Astrocyte (in vitro differentiated cells and primary cell): ENCODE results near the gene RNF34. TPM values are rescaled to one million over a fixed set of nuclear protein-coding genes. Genes with fewer than 3 reads are reported as not detected.

Experiments used
- DNase-seq: peaks from one replicate; pipeline ENCODE4 v3.0.0-alpha.2; 2010; ENCODE audit warnings: low read depth
- FAIRE-seq: peaks from 2 replicates; lab custom pipeline; 2011; peaks lifted over from hg19 to GRCh38; lab: Jason Lieb, UNC
- H2AFZ ChIP-seq: 2 replicates; pipeline ENCODE4 v1.6.0; 2012; ENCODE audit warnings: low read depth, low read length, inconsistent platforms
- H3K27ac ChIP-seq: 2 replicates; pipeline ENCODE4 v1.5.1; 2011; ENCODE audit warnings: low read depth, low read length, inconsistent platforms
- H3K27me3 ChIP-seq: 2 replicates; pipeline ENCODE4 v1.6.0; 2011; ENCODE audit warnings: low read length, inconsistent platforms; ENCODE audit not compliant: insufficient read depth
- H3K36me3 ChIP-seq: 2 replicates; pipeline ENCODE4 v1.5.1; 2011; ENCODE audit warnings: low read length, inconsistent platforms; ENCODE audit not compliant: insufficient read depth
- H3K4me1 ChIP-seq: 2 replicates; pipeline ENCODE4 v1.5.1; 2011; ENCODE audit warnings: low read length, inconsistent platforms; ENCODE audit not compliant: insufficient read depth
- H3K4me2 ChIP-seq: 2 replicates; pipeline ENCODE4 v1.6.0; 2012; ENCODE audit warnings: low read length, inconsistent platforms
- H3K4me3 ChIP-seq: 2 replicates; pipeline ENCODE4 v1.5.1; 2011; ENCODE audit warnings: low read depth, mild to moderate bottlenecking, low read length, inconsistent platforms; ENCODE audit not compliant: insufficient read depth
- H3K79me2 ChIP-seq: 2 replicates; pipeline ENCODE4 v1.6.0; 2012; ENCODE audit warnings: mild to moderate bottlenecking, low read length, inconsistent platforms; ENCODE audit not compliant: insufficient read depth
- H3K9ac ChIP-seq: 2 replicates; pipeline ENCODE4 v1.6.0; 2012; ENCODE audit warnings: mild to moderate bottlenecking, low read length, inconsistent platforms
- H3K9me3 ChIP-seq: 2 replicates; pipeline ENCODE4 v1.5.1; 2012; ENCODE audit warnings: low read depth, mild to moderate bottlenecking, low read length, inconsistent platforms; ENCODE audit not compliant: insufficient read depth
- H4K20me1 ChIP-seq: 2 replicates; pipeline ENCODE4 v1.6.0; 2012; ENCODE audit warnings: low read length, inconsistent platforms; ENCODE audit not compliant: insufficient read depth
- H3K27ac Mint-ChIP-seq: one replicate; pipeline ENCODE4 v1.8.0; 2021; ENCODE audit warnings: mild to moderate bottlenecking, mixed read lengths; ENCODE audit not compliant: unreplicated experiment
- H3K27me3 Mint-ChIP-seq: one replicate; pipeline ENCODE4 v1.8.0; 2021; ENCODE audit warnings: low read depth, mixed read lengths; ENCODE audit not compliant: unreplicated experiment
- H3K36me3 Mint-ChIP-seq: one replicate; pipeline ENCODE4 v1.8.0; 2021; ENCODE audit warnings: low read depth, mixed read lengths; ENCODE audit not compliant: unreplicated experiment
- H3K4me1 Mint-ChIP-seq: one replicate; pipeline ENCODE4 v1.8.0; 2021; ENCODE audit warnings: low read depth, mixed read lengths; ENCODE audit not compliant: unreplicated experiment
- H3K4me3 Mint-ChIP-seq: one replicate; pipeline ENCODE4 v1.8.0; 2021; ENCODE audit warnings: mild to moderate bottlenecking, moderate library complexity, mixed read lengths; ENCODE audit not compliant: unreplicated experiment
- H3K9me3 Mint-ChIP-seq: one replicate; pipeline ENCODE4 v1.8.0; 2021; ENCODE audit warnings: mild to moderate bottlenecking, mixed read lengths; ENCODE audit not compliant: unreplicated experiment
- CTCF ChIP-seq: IDR thresholded peaks from 2 replicates; pipeline ENCODE4 v1.5.1; 2011; ENCODE audit warnings: low read depth, mild to moderate bottlenecking, inconsistent platforms, low read length, moderate library complexity; ENCODE audit not compliant: insufficient read depth
- EZH2 ChIP-seq: IDR thresholded peaks from 2 replicates; pipeline ENCODE4 v1.6.1; 2012; ENCODE audit warnings: mild to moderate bottlenecking, low read length, inconsistent platforms; ENCODE audit not compliant: insufficient read depth
- total RNA-seq: library from RNA; stranded (reverse); gene quantifications from 2 replicates; pipeline ENCODE4 v1.2.1, GENCODE V29; 2021

RNF34 gene
- total RNA-seq, 1 donor from 2014 or later = 37.7 TPM

GRCh38 chr12:121427556-121428050 lies 27.7 kb downstream of the RNF34 start:
- Histone ChIP-seq H3K9me3 (no peaks in the 10 kb centered on the region), H2AFZ (no peak overlapping the region), H3K27ac (no peak overlapping the region), H3K4me3 (no peak overlapping the region), H4K20me1 (peaks cover 9% of the 10 kb centered on the region), H3K36me3 (peaks cover 65% of the 10 kb centered on the region), H3K79me2 (peaks cover 4% of the 10 kb centered on the region), H3K4me1 (no peaks in the 10 kb centered on the region), H3K4me2 (no peak overlapping the region), H3K27me3 (no peaks in the 10 kb centered on the region), H3K9ac (no peak overlapping the region)
- no peak for TF ChIP-seq EZH2
- no peak for TF ChIP-seq CTCF
- Mint-ChIP-seq H3K4me1 (no peaks in the 10 kb centered on the region), H3K9me3 (no peaks in the 10 kb centered on the region), H3K27me3 (no peaks in the 10 kb centered on the region), H3K27ac (no peak overlapping the region), H3K4me3 (no peak overlapping the region), H3K36me3 (peaks cover 28% of the 10 kb centered on the region)
- DNase-seq = no peak
- no peak for FAIRE-seq

GRCh38 chr12:121428883-121429282 lies 29.0 kb downstream of the RNF34 start:
- Histone ChIP-seq H4K20me1 (peaks cover 12% of the 10 kb centered on the region), H3K27ac (no peak overlapping the region), H3K4me3 (no peak overlapping the region), H3K9me3 (no peaks in the 10 kb centered on the region), H3K27me3 (no peaks in the 10 kb centered on the region), H2AFZ (no peak overlapping the region), H3K9ac (no peak overlapping the region), H3K79me2 (no peaks in the 10 kb centered on the region), H3K4me2 (no peak overlapping the region), H3K36me3 (peaks cover 60% of the 10 kb centered on the region), H3K4me1 (no peaks in the 10 kb centered on the region)
- Mint-ChIP-seq H3K27ac (no peak overlapping the region), H3K27me3 (no peaks in the 10 kb centered on the region), H3K4me3 (no peak overlapping the region), H3K9me3 (peaks cover under 1% of the 10 kb centered on the region), H3K36me3 (peaks cover 27% of the 10 kb centered on the region), H3K4me1 (no peaks in the 10 kb centered on the region)
- TF ChIP-seq EZH2 = no peak
- FAIRE-seq = no peak
- DNase-seq = no peak

GRCh38 chr12:121430833-121431415 lies 31.0 kb downstream of the RNF34 start:
- H3K9me3 Mint-ChIP-seq = peaks cover 2% of the 10 kb centered on the region
- no peak overlapping the region for H3K4me3 ChIP-seq
- H4K20me1 ChIP-seq = peaks cover 8% of the 10 kb centered on the region
- H3K79me2 ChIP-seq = no peaks in the 10 kb centered on the region
- H3K36me3 Mint-ChIP-seq = peaks cover 35% of the 10 kb centered on the region
- TF ChIP-seq EZH2 (no peak), CTCF (no peak)
- no peak overlapping the region for H3K9ac ChIP-seq
- no peak overlapping the region for H2AFZ ChIP-seq
- FAIRE-seq (no peak), DNase-seq (no peak)
- no peaks in the 10 kb centered on the region for H3K9me3 ChIP-seq
- H3K27ac Mint-ChIP-seq = no peak overlapping the region
- H3K4me1 Mint-ChIP-seq = no peaks in the 10 kb centered on the region
- H3K27me3 ChIP-seq = no peaks in the 10 kb centered on the region
- no peaks in the 10 kb centered on the region for H3K4me1 ChIP-seq
- no peak overlapping the region for H3K27ac ChIP-seq
- H3K4me2 ChIP-seq = no peak overlapping the region
- no peaks in the 10 kb centered on the region for H3K27me3 Mint-ChIP-seq
- H3K36me3 ChIP-seq = peaks cover 52% of the 10 kb centered on the region
- H3K4me3 Mint-ChIP-seq = no peak overlapping the region
